GM13977 (cell line): Measurements from ENCODE around the gene GPR180.

Source experiments
- DNase-seq: peaks from one replicate; pipeline ENCODE4 v3.0.0; 2012; ENCODE audit warnings: low spot score
- in situ Hi-C: fragments of 300-500 bp; cut with MboI; formaldehyde crosslinking; loops from one replicate; pipeline ENCODE4 v1.12.0; 2022; ENCODE audit warnings: low sequenced_read_pairs, low pct_unique_long_range_greater_than_20kb, mixed read lengths, inconsistent platforms; ENCODE audit not compliant: unreplicated experiment
- TF ChIP-seq, protein P1 (sequence below): IDR thresholded peaks from 2 replicates; pipeline ENCODE4 v1.5.1; 2012; ENCODE audit warnings: mild to moderate bottlenecking, control low read depth; ENCODE audit not compliant: insufficient read depth; ENCODE audit errors: extremely low read depth, missing control alignments

The GPR180 gene

DNA sequence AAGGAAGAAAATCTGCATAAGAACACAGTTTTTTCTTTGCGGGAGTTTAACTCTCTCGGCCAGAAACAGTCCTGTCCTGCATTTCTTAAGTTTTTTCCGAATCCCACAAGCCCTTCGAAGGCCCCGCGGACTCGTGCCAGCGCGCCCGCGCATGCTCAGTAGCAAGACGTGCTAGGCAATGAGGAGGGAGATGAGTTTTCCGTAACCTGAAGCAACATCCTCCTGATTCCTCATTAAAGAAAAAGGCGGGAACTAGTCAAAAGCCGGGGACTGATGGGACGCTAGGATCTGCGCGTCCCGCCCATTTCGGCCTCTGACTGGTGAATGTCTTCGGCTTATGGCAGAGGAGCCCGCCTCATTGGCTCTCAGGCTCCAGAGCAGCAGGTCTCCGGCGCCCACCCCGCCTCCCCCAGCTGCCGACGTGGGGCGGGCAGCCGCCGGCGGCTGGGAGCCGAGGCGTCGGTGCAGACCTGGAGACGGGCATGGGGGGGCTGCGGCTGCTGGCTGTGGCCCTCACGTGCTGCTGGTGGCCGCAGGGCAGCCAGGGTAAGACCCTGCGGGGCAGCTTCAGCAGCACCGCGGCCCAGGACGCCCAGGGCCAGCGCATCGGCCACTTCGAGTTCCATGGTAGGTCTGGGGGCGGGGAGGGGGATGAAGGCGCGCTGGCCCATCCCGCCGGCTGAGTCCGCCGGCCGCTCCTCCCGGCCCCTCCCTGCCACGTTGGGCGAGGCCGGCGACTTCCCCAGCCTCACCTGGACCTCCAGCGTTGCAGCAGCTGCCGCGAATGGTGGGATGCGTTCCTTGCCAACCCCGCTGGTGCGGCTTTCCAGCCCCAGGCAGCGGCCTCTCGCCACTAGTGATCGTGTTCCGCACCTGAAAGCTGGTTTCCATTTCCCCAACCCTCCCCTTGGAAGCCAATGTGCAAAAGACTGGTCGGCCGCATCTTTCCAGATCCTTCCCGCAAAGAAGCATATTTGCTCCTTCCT, at the start of gene GPR180:
Gene GPR180, plus strand, starts transcription at position 412 of the 986 bp plus-strand sequence. Its CDS starts 71 bp downstream, at position 483.
- in situ Hi-C loops, result no loop called here
- peak; percentile 97 for DNase-seq
- TF ChIP-seq, protein P1, sequence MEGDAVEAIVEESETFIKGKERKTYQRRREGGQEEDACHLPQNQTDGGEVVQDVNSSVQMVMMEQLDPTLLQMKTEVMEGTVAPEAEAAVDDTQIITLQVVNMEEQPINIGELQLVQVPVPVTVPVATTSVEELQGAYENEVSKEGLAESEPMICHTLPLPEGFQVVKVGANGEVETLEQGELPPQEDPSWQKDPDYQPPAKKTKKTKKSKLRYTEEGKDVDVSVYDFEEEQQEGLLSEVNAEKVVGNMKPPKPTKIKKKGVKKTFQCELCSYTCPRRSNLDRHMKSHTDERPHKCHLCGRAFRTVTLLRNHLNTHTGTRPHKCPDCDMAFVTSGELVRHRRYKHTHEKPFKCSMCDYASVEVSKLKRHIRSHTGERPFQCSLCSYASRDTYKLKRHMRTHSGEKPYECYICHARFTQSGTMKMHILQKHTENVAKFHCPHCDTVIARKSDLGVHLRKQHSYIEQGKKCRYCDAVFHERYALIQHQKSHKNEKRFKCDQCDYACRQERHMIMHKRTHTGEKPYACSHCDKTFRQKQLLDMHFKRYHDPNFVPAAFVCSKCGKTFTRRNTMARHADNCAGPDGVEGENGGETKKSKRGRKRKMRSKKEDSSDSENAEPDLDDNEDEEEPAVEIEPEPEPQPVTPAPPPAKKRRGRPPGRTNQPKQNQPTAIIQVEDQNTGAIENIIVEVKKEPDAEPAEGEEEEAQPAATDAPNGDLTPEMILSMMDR, result no peak

DNA sequence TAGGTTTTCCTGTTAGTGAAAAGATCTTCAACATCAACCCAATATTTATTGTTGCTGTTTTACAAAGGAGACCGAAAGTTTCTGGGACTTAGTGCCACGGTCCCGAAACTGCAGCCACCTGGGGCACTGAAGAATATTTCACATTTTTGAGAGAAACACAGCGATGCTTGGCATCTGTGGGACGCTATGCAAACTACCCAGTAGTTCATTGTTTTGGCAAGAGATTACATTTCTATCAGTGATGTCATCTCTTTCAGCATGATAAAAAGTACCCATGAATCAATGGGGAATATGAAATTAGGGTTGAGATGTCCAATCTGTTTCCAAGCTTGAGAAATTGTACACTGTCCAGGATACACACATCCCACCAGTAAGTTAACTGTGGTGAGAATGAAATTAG, 49.6 kb upstream of the GPR180 start:
- no peak for DNase-seq
- TF ChIP-seq, protein P1, result no peak
- in situ Hi-C loops, result no loop called here

DNA sequence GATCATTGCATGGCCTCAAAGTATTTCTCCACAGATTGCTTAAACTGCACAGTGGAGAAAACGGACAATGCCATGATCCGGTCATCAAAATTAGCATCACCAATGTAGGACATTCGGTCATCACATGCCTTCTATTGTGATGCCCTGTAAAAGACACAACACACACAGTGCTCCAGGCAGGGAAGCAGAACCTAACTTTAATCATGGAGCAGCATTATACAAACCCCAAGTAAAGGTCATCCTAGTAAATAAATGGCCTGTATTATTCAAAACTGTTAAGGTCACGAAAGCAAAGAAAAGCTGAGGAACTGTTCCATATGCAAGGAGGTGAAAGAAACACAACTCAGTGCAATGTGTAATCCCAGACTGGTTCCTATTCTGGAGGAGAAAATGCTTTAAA, 47.9 kb upstream of the GPR180 start:
- DNase-seq, result no peak
- TF ChIP-seq, protein P1, result no peak
- in situ Hi-C loops, result no loop called here

DNA sequence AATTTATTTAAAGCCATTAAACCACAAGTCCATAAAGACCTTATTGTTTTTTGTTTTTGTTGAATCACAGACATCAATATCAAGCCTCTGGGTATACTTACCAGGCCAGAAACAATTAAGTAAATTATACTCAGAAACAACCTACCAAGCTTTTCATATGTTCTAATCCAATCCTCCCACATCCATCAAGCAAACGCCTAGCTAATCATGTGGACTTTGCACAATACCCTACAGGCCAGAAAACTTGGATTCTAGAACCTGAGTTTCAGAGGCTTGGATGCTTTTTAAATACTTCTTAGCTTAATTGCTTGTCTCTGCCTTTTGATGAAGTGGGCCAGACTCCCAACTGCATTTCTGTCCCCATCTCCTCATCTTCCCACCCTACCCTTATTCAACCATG, 45.6 kb upstream of the GPR180 start:
- no peak for DNase-seq
- in situ Hi-C loops, result no loop called here
- TF ChIP-seq, protein P1, result no peak

DNA sequence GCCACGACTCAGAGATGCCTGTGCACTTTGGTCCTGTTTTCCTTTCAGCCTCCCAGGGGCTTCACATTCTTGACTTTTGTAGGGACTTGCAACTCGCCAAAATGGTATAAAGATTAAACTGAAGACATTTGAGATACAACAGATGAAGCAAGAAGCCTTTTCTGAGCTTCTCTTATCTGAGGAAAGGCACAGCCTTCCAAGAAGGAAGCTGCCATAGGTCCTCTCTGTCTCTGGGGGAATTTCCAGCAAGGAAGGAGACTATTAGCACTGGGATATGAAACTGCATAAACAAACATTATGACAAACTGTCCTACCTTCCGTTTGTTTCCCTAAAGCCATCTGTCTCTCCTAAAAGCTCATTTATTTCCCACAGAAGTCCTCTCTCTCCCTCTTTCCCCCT, 45.0 kb upstream of the GPR180 start:
- TF ChIP-seq, protein P1, result no peak
- DNase-seq, result no peak
- in situ Hi-C loops, result no loop called here

DNA sequence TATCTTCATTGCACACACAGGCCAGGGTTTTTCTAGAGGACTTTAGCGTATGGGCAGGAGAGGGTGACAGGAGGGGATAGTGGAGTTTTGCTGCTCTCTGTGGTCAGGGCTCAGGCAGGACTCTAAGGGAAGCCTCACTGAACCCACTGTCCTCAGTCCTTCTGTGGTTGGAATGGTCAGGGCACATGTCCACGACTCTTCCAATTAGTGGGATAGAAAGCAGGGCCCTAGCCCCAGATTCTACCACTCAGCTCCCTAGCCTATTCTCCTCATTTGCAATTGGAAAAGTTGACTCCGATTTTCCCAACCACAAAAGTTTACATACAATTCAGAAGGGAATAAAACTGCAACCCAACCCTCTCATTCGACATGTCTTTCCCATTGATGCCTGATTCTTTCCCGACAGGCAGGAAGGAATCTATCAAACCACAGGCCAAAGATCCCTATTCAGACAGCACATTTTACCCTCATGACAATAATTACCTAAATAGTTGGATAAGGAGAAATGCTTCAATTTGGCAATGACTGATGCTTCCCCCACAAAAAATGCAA, 43.9 kb upstream of the GPR180 start:
- in situ Hi-C loops, result no loop called here
- TF ChIP-seq, protein P1, result no peak
- no peak for DNase-seq
